ENCODE measurements around the gene SFMBT1. TPM values are rescaled to one million over a fixed set of nuclear protein-coding genes. Genes with fewer than 3 reads are reported as not detected.

SFMBT1 gene, protein sequence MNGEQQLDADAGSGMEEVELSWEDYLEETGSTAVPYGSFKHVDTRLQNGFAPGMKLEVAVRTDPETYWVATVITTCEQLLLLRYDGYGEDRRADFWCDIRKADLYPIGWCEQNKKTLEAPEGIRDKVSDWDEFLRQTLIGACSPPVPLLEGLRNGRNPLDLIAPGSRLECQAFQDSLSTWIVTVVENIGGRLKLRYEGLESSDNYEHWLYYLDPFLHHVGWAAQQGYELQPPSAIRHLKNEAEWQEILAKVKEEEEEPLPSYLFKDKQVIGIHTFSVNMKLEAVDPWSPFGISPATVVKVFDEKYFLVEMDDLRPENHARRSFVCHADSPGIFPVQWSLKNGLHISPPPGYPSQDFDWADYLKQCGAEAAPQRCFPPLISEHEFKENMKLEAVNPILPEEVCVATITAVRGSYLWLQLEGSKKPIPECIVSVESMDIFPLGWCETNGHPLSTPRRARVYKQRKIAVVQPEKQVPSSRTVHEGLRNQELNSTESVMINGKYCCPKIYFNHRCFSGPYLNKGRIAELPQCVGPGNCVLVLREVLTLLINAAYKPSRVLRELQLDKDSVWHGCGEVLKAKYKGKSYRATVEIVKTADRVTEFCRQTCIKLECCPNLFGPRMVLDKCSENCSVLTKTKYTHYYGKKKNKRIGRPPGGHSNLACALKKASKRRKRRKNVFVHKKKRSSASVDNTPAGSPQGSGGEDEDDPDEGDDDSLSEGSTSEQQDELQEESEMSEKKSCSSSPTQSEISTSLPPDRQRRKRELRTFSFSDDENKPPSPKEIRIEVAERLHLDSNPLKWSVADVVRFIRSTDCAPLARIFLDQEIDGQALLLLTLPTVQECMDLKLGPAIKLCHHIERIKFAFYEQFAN
- 14.9 TPM for total RNA-seq
- long read RNA-seq, full-length matches to known transcripts: 6 of 16 reads
- long read RNA-seq, partial matches to known transcripts: 4 of 16 reads
- long read RNA-seq, other reads (novel, unspliced or antisense): 6 of 16 reads

DNA sequence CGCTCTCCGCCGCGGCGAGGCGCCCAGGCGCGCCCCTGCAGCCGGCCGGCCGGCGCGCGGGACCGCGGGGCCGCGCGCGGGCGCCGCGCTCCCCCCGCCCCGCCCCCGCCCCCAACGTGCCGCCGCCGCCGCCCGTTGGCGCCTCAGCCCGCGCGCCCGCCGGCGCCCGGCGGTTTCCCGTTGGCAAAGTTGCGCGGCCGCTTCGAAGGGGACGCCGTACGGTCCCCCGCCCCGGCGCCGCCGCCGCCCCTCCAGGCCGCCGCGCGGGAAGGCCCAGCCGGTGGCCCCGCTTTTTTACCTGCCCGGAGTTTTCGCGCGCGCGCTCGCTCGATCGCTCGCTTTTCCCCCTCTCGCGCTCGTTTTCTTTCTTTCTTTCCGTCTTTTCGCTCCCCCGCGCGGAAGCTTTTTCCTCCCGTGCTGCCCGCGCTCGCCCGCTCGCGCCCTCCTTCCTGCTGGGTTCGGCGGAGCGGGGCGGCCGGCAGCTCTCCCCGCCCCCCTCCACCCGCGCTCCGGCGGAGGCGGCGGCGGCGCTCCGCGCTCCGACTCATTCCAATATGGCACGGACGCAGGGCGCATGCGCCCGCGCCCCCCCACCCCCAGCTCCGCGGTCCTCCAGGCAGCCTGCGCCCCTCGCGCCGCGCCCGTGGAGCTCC is at the start of gene SFMBT1:
TSS of gene SFMBT1 (minus strand) at position 556 of the 653 bp plus-strand sequence. CDS start 76,945 bp downstream, outside the sequence.
- peak; percentile 83 for DNase-seq (ENCODE audit: missing footprints)
- peak; percentile 80 for ATAC-seq
- intact Hi-C loops (cut with DNase I): no loop called here

DNA sequence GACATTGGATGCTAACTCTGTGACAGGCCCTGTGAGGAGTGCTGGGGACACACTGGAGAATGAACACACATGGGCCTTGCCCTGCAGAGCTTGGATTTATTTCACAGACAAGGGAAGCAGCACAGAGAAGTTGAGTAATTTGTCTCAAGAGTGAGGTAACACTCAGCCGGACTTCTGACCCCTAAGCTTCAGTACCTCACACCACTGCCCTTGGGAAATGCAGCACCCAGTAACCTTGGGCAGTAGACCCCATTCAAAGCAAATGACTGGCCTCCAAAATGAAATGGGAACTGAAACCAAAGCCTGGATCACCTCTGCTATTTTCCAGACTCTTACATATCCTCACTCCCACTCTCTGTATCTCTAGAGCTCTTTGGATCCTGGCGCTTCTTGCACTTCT is 47.1 kb upstream of the SFMBT1 start:
- ATAC-seq: no peak
- intact Hi-C loops (cut with DNase I): no loop called here
- DNase-seq (ENCODE audit: missing footprints): no peak

DNA sequence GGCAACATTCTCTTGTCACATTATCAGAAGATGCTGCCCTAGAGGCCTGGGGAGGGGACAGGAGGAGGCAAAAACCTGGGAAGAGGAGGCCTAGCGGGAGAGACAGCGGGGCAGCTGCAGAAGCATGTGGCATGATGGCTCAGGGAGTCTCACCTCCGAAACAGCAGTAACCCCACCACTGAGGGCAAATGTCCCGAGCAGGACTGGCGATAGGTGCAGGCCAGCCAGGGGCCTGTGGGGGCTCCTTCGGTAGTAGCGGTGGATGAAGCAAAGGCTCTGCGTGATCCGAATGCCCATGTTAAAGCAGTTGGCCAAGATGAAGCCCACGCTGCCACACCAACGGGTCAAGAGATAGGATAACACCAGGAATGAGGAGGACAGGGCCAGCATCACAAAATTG is 46.3 kb upstream of the SFMBT1 start:
- DNase-seq (ENCODE audit: missing footprints) (no peak), ATAC-seq (no peak)
- intact Hi-C loops (cut with DNase I): no loop called here

DNA sequence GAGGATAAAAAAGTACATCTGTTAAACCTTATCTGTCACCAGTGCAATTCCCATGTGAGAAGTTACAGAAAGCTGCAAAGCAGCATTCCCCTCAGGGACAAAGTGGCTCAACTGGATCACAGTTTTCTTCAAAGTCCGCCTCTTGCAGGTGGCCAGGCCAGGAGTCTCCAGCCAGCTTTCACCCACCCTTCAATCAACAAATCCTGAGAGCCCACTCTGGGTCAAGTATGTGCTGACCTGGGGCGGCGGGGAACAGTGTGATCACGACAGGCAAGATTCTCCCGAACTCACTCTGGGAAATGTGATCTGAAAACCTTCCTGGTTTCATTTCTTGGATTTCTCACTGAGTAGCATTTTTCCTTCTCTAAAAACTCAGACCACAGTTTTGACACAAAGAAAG is 45.1 kb upstream of the SFMBT1 start:
- ATAC-seq (no peak), DNase-seq (ENCODE audit: missing footprints) (no peak)
- intact Hi-C loops (cut with DNase I): no loop called here

DNA sequence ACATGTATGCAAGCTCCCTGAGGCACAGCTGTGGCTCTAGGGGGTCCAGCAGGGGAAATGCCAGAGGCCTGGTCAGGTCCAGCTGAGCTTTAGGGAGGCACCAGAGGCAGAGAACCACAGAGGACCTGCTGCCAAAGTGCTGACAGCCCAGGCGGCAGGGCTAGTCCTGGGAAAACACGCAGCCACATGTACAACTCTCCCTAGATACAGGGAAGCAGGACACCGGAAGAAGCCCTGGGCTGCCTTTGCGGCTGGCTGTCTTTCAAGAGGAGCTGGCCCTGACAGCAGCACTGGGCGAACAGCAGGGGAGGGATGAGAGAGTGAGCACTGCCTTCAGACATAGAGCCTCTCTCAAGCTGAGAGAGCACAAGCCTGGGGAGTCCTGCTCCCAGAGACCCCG is 43.6 kb upstream of the SFMBT1 start:
- peak; percentile 90 for ATAC-seq
- intact Hi-C loops (cut with DNase I): no loop called here
- peak; percentile 82 for DNase-seq (ENCODE audit: missing footprints)

DNA sequence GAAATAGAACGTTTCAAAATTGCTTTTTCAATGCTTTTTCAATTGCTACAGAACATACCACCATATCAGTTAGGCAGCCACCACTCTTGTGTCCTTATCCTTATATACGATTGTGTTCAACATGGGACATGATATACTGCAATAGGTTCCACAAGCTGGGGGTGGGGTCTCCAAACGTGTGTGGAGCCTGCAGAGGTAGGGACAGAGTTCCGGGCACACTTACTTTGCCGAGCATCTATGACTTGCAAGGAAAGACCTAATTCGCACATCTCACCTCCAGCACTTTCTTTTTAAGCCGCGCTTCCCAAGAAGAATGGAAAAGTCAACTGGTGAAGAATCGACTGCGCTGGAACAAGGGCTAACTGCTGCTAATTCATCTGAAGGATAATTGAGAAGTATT is 39.6 kb upstream of the SFMBT1 start:
- intact Hi-C loops (cut with DNase I): no loop called here
- no peak for DNase-seq (ENCODE audit: missing footprints)
- no peak for ATAC-seq

DNA sequence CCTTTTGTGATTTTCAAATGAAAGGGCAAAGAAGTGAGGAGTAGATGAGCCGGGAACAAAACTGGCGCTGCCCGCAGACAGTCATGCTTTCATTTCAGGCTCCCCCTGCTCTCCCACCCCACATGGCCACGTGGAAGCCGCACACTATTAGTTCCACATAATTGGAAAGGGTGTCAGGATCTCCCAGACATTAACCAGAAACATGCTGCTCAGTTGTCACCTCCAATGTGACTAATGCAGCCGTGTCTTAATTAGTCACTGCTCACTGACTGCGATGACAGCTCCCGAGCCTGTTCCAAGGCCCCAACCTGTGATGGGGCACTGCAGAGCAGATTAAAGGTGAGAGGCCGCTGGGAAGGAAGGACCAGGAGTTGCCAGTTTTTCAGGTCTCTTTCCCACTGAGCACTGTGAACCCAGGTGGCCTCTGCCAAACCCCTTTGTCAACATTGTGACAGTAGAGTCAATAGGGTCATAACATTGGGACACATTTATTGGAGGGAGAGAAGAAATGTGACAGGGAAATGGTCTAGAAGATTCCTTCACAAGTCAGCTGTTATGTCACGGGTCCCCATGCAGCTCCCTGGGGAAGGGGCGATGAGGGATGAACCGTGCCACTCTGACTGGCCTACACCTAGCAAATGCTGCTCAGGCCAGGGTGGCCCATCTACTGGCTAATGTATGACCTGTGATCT is 38.6 kb upstream of the SFMBT1 start:
- intact Hi-C loops (cut with DNase I): no loop called here
- ATAC-seq: peak; percentile 87
- no peak for DNase-seq (ENCODE audit: missing footprints)

DNA sequence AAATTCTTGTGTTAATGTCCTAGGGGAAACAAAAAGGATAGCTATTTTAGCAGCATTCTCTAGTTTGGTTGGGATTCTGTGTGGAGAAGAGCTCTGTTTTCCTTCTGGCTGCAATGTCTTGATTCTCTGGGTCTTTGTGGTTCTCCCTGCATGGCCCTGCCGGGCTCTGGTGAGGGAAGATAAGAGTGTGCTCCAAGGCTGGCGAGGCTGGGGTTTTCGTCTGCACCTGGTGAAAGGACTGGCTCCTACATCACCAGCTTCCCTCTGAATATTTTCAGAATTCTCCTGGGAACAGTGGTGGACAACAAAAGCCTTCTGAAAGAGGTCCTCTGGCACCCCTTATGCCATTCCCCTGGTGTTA is 38.1 kb upstream of the SFMBT1 start:
- peak; percentile 14 for ATAC-seq
- intact Hi-C loops (cut with DNase I): no loop called here
- DNase-seq (ENCODE audit: missing footprints): no peak

DNA sequence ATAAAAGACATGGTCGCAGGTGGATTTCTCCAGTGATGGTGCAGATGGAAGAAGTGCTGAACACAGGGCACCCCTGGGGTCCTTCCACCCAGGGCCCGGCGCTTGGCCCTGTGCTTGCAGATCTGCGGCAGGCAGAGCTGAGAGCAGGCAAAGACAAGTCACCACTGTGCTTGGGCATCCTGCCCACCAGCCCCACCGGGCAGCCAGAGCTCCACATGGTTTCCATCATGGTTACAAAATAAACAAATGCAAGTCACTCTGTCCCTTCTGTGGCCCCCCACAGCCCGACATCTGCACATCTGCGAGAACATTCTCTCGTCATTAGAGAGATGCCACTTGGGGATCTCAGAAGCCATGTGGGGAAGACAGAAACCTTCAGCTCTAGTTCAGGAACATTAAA is 37.6 kb upstream of the SFMBT1 start:
- DNase-seq (ENCODE audit: missing footprints) (no peak), ATAC-seq (peak; percentile 73)
- intact Hi-C loops (cut with DNase I): no loop called here

DNA sequence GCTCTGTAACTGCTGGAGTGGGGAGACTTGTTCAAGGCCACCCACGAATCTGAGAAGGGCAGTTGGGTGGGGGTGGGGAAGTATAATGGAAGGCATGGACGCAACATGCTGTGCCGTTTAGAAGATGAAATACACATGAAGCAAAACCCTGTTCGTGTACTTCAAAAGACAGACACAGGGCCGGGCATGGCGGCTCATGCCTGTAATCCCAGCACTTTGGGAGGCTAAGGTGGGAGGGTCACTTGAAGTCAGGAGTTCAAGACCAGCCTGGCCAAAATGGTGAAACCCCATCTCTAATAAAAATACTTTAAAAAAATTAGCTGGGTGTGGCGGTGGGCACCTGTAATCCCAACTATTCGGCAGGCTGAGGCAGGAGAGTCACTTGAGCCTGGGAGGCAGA is 36.9 kb upstream of the SFMBT1 start:
- DNase-seq (ENCODE audit: missing footprints): no peak
- intact Hi-C loops (cut with DNase I): no loop called here

DNA sequence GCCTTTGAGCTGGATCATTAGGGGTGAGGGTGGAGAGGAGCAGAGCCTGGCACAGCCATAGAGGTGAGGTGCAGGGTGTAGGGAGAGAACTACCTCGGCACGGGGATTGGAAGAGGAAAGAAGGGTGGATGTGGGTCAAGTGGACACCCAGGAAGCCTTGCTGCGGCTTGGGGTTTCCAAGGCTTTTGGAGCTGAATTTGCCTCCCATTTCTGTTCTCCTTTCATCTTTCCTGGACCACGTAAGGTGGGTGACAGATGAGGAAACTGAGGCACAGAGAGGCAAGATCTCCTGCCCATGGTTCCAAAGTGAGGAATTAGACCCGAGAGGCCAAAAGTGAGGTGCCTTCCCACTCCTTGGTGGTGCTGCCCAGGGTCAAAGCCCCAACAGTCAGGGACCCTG is 35.4 kb upstream of the SFMBT1 start:
- no peak for ATAC-seq
- DNase-seq (ENCODE audit: missing footprints): no peak
- intact Hi-C loops (cut with DNase I): no loop called here

More for the DNA sequence above, 36.9 kb upstream of the SFMBT1 start:
- ATAC-seq: no peak

DNA sequence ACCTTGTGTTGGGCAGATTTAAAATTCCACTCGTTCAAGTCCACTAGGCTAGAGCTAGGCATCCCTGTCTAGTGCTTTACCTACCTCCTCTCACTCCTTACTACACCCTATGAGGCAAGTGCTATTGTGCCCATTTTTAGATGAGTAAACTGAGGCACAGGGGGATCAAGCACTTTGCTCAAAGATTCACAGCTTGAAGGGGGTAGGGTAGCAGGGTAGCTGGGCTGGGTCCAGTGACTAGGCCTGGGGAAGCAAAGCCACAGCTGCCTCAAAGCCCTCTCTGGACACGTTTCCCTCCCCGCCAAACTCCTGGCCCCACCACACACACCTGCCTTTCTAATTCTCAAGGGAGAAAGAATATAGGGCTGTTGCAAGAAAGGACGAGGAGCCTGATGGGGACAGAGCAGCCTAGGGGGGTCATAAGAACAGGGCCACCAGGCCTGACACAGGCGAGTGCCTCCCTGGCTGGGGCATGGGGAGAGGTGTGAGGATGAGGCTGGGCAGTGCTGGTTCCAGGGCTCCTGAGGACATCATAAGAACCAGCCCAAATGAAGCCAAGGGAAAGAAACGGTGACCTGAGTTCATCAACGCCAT is 34.8 kb upstream of the SFMBT1 start:
- DNase-seq (ENCODE audit: missing footprints) (no peak), ATAC-seq (no peak)
- intact Hi-C loops (cut with DNase I): no loop called here

DNA sequence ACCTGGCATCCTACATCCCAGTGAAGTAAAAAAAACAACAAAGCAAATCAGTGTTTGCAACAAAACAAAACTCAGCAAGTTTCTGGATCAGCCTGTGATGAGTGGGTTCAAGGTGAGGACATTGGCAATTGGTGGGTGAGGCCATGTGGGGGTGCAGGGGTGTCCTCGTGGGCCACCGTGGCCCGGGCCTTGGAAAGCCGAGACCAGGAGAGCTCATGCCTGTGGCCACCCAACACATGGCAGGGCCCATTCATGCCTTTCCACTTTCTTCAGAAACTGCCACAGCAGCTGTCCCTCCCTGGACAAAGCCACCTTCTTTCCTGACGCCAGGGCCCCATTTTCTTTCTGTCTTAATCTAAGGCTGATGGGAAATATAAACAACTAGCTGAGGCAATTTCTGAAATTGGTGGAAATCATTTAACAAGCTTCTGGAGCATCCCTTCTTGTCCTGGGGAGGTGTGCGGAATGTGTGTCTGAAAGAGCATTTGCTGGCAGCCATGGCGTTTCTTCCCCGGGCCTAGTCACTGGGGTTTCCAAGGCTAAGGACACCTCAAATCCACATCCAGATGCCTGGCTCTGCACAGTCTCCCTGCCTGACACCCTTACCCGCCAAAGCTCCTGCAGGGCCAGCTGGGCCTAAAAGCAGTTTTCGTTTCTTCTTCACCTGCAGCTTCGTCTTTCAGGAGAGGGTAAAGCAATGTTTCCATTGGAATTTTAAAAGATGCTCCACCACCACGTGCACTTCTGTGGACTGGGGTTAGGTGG is 34.1 kb upstream of the SFMBT1 start:
- DNase-seq (ENCODE audit: missing footprints): no peak
- intact Hi-C loops (cut with DNase I): no loop called here
- ATAC-seq: no peak

DNA sequence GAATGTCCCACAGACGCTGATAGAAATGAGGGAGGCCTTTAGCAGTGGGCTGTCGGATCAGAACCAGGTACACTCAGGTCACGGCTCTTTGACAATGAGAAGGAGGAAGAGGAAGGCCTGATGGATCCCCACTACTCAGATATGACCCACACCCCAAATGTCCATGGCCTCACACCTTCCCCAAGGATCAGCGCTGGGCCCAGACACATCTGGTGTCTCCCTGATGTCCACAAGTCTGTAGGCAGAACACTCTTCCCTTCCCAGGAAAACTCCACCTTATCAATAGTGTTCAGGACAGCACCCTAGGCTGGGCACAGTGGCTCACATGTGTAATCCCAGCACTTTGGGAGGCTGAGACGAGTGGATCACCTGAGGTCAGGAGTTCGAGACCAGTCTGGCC is 33.3 kb upstream of the SFMBT1 start:
- ATAC-seq: no peak
- no peak for DNase-seq (ENCODE audit: missing footprints)
- intact Hi-C loops (cut with DNase I): no loop called here

DNA sequence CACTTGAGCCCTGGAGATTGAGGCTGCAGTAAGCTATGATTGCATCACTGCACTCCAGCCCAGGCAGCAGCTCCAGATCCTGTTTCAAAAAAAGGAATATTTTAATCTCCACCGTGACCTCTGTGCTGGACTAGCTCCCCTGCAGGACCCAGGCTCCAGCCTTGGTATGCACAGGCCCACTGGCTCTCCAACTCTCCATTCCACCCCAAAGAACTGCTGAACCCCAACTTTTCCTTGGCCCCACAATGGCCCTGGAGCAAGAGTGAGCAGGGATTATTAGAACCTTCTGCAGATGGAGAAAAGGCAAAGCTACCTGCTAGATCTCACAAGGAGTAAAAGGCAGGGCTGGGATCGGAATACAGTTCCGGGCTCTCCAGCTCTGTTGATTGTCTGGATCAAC is 32.8 kb upstream of the SFMBT1 start:
- no peak for ATAC-seq
- DNase-seq (ENCODE audit: missing footprints): no peak
- intact Hi-C loops (cut with DNase I): no loop called here

DNA sequence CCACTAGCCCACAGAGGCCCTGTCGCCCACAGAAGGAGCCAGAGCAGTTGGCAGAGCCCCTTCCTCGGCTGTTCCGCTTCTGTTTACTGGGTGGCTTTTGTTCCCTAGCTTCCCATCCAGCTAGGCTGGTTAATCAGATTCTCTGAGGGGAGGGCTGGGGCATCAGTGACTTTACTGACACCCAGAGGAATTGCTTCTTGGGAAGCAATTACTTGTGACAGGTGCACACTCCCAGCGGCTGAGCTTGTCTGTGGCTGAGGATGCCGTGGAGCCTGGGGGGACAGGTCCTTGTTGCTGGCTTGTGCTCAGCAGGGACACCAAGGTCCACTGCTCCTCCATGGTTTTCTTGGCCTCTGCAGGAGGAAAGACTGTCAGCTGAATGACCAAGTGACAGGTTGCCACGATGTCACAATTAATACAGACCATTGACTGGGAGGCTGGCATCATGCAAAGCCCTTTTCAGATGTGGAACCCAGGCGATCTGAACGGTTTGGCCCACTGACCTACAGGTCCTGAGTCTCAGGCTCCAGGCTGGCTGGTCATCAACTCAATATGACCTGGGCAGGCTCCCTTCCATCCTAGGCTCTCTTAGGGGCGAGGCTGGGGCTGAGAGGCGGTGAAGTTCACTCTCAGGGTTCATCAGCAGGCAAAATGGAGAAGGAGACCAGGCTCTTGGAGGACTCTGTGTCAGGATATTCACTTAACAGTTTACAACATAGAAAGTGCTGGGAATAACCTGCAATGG is 31.8 kb upstream of the SFMBT1 start:
- intact Hi-C loops (cut with DNase I): no loop called here
- DNase-seq (ENCODE audit: missing footprints): no peak
- no peak for ATAC-seq

DNA sequence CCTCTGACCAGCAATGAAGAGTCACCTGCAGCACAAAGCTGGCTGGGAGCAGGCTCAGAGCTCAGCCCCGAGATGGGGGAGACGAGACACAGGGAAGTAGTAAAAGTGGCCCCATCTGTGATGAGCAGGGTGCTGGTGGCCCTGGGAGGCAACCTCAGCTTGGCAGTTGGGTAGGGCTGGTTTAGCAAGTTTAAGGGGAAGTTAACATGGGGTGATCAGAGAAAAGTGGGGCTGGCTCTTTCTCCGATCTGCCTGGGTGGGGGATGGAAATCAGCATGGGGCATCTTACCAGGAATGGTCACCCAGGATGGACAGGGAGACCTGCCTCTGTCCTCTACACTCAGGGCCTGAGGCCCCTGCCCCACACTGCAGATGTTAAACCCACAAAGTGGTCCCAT is 29.9 kb upstream of the SFMBT1 start:
- intact Hi-C loops (cut with DNase I): no loop called here
- DNase-seq (ENCODE audit: missing footprints) (no peak), ATAC-seq (no peak)

Data from Right ventricle myocardium inferior (tissue), 1 donor.